KOPT-K1 (cell line): ENCODE results near the gene SLC18B1.
A peak's percentile ranks its signal among the peaks of the same experiment; 100 is the strongest.
"Not testable (repeated sequence)": the region's sequence is repeated elsewhere in the genome, so short reads cannot be mapped to it uniquely, and the experiment has no call there.

Source experiments
- H3K27ac ChIP-seq: fragments of 200-600 bp; sonication (generic); 2 replicates; pipeline ENCODE4 v1.5.1; 2016; ENCODE audit warnings: antibody characterized with exemption, mild to moderate bottlenecking, low read depth, low read length; ENCODE audit not compliant: poor library complexity, severe bottlenecking
- H3K36me3 ChIP-seq: fragments of 200-600 bp; sonication (generic); 2 replicates; pipeline ENCODE4 v1.5.1; 2017; ENCODE audit warnings: antibody characterized with exemption, mild to moderate bottlenecking, low read length, moderate library complexity; ENCODE audit not compliant: insufficient read depth
- H3K9me3 ChIP-seq: fragments of 200-600 bp; sonication (generic); 2 replicates; pipeline ENCODE4 v1.5.1; 2017; ENCODE audit warnings: antibody characterized with exemption, low read length, mild to moderate bottlenecking; ENCODE audit not compliant: insufficient read depth, poor library complexity, severe bottlenecking

Gene SLC18B1

DNA sequence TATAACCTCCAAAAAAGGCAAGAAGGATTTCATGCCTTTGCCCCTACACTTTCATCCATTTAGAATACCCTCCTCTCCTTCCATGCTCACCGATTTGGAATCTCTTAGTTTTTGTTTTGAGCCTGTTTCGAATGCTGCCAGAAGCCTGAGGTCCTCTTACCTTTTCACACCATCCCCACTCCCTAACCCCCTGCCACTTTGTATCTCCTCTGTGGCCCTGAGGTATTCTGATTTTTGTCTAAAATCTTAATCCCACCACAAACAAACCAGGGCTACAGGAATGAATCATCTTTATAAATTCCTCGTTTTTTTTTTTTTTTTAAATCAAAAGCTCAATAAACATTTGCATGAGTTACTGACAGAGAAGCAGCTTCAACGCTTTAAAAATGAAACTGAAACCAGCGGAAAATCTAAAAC, 14.3 kb upstream of the SLC18B1 start:
- Histone ChIP-seq H3K9me3 (no peaks in the 10 kb centered on the region), H3K36me3 (peaks cover 32% of the 10 kb centered on the region), H3K27ac (peak overlapping the region; percentile 91)

DNA sequence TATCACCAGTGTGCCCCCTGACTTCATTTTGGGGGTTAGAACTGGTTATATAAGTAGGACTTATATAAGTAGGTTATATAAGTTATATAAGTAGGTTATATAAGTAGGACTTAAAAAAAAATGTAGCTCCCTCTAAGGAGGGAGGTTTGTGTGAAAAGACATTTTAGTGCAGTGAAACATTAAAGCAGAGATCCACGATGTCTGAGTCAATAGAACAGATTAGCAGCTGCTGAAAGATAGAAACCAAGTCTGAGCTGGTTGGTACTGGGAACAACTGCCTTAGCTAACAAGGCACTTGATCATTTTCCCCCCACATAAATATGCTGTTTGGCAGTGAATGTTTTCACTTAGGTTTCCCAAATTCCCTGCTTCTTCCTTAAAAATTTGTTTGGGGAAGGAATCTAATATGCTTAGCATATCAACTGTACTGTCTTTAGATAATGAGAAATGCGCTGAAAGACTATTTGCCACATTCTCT, 13.9 kb upstream of the SLC18B1 start:
- peaks cover 27% of the 10 kb centered on the region for H3K36me3 ChIP-seq
- peak overlapping the region; percentile 91 for H3K27ac ChIP-seq

DNA sequence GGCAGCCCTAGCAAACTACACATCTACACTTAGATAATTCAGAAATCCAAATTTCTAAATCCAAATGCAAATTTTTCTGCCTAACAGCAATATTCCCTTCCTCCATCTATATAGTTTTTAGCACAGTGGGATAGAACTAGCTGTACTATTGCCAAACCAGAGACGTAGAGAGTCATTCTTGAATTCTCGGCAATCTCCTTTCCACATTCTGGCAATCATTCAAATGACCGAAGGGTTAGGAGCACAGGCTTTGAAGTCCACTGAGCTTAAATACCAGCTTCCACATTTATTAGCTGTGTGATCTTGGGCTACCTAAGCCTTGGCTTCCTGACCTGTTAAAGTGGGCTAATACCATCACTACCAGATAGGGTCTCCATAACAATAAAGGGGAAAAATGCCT, 12.8 kb upstream of the SLC18B1 start:
- Histone ChIP-seq H3K36me3 (peaks cover 17% of the 10 kb centered on the region), H3K9me3 (no peaks in the 10 kb centered on the region), H3K27ac (no peak overlapping the region)

More for the DNA sequence above, 13.9 kb upstream of the SLC18B1 start:
- no peaks in the 10 kb centered on the region for H3K9me3 ChIP-seq

DNA sequence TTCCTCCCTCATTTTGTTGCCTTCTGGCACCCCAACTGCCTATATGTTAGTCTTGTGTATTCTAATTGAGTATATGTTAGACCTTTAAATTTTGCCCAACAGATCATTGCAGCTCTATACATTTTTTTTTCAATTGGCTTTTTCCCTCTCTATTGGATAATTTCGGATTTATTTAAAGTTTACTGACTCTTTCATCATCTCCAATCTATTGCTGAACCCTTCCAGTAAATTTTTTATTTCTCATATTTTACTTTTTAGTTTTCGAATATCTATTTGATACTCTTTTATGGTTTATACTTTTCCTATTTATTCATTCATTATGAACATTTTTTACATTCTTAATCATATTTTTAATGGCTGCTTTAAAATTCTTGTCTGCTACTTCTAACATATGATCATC, 7.1 kb upstream of the SLC18B1 start:
- Histone ChIP-seq H3K9me3 (peaks cover 8% of the 10 kb centered on the region), H3K36me3 (no peaks in the 10 kb centered on the region), H3K27ac (no peak overlapping the region)

DNA sequence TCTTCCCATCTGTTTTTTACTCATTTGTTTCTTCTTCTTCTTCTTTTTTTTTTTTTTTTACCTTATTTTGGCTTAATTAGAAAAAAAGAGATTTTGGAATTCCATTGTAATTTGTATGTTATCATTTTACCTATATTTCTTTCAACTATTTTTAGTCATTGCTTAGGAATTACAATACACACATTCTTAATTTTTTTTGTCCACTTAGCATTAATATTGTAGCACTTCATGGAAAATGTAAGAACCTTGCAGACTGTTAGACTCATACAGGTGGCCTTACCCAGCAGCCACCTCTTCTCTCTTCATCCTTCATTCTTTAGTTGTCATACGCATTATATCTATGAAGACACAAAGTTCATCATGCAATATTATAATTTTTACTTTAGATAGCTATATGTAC, 5.8 kb upstream of the SLC18B1 start:
- Histone ChIP-seq H3K9me3 (peaks cover 8% of the 10 kb centered on the region), H3K27ac (no peak overlapping the region), H3K36me3 (no peaks in the 10 kb centered on the region)

DNA sequence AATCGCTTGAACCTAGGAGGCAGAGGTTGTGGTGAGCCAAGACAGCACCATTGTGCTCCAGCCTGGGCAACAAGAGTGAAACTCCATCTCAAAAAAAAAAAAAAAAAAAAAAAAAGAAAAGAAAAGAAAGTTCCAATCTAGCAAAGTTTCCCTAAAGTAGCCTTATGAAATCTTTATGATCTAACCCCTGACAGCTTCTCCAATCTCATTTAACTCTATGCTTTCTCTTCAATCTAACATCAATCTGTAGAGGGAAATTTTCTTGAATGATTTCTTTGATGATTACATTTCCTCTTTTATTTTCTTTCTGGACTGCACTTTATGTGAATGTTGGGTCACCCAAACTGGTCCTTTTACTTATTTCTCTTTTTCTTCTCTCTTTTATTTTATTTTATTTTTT, 2.2 kb upstream of the SLC18B1 start:
- Histone ChIP-seq H3K27ac (no peak overlapping the region), H3K9me3 (peaks cover 2% of the 10 kb centered on the region)

DNA sequence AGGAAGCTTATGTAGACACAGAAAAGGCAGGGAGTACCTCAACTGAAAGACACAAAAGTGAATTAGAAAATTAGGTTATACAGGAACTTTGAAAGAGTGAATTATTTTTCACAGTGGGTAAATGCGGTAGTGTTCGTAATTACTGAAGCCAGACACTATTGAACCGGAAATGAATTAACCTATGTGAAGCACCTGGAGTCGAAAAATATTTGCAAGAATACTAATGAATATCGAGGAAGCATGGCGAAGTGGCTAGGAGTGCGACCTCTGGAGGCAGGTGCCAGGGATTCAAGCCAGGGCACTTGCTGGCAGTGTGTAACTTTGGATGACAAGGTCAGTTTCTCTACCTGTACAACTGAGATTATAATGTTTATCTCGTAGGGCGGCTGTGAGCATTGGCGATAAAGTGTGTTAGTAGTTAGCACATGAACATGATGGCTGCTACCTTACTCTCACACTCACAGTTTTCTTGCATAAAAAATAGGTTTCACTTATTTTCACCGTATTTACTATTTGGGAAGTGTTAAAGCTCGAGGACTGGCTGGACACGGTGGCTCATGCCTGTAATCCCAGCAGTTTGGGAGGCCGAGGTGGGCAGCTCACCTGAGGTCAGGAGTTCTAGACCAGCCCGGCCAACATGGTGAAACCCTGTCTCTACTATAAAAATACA, 567 bp upstream of the SLC18B1 start:
- Histone ChIP-seq H3K36me3 (peaks cover 9% of the 10 kb centered on the region; the same call in 1 of the 2 replicates), H3K9me3 (no peaks in the 10 kb centered on the region), H3K27ac (no peak overlapping the region)

More for the DNA sequence above, 2.2 kb upstream of the SLC18B1 start:
- 0 out of 2 replicates have a peak, but pooled peaks cover 3% of the 10 kb centered on the region for H3K36me3 ChIP-seq

DNA sequence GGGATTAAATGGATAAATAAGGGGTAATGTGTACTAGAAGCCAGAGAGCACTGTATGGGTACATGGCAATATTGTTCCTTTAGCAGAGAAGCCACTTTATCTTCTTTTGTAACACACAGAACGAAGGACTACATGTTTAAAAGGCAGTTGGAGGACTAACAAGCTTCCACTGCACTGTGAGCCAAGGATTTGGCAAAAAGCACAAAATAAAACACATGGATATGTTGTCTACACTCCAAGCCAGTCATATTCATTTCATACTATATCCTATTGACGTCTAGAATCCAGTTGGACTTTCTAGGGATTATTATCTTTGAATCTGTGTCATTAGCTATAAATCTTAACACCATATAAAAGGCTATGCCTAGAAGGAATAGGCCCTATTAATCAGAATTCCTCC, 3.0 kb downstream of the SLC18B1 start:
- Histone ChIP-seq H3K27ac (no peak overlapping the region), H3K36me3 (peaks cover 9% of the 10 kb centered on the region; the same call in 1 of the 2 replicates)

DNA sequence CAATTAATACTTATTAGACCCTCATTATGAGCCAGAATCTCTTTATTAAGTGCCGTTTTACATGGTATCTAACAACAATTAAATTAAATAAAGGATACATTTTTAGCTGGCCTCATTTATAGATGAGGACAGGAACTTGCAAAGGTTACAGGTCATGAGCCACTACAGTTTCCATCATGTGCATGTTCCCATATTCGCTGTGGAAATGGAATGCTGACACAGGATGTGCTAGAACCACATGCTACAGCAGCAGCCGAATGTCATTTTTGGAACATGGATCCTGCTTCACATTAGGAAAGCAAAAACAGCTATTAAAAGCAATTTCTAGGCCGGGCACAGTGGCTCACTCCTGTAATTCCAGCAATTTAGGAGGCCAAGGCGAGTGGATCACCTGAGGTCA, 5.9 kb downstream of the SLC18B1 start:
- Histone ChIP-seq H3K27ac (no peak overlapping the region), H3K36me3 (peaks cover 15% of the 10 kb centered on the region; the same call in 1 of the 2 replicates)

More for the DNA sequence above, 3.0 kb downstream of the SLC18B1 start:
- H3K9me3 ChIP-seq, result no peaks in the 10 kb centered on the region

DNA sequence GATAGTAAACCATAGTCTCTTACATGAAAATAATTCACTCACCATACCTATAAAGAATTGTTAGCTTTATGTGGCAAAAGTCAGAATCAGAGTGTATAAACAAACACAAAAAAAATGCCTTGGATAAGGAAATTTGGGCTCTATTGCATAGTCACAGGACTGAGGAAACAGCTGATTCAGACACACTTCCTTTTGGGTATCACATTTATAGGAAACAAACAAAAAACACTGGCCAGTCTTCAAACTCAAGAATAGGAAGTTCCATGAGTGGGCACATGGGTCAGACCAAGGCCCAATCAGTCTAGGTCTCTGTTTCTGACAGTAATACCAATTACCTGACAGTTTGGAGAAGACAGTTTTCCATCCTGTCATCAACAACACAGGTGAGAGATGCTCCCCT, 8.0 kb downstream of the SLC18B1 start:
- Histone ChIP-seq H3K27ac (no peak overlapping the region), H3K9me3 (no peaks in the 10 kb centered on the region), H3K36me3 (peaks cover 9% of the 10 kb centered on the region; the same call in 1 of the 2 replicates)

More for the DNA sequence above, 5.9 kb downstream of the SLC18B1 start:
- H3K9me3 ChIP-seq, result no peaks in the 10 kb centered on the region

DNA sequence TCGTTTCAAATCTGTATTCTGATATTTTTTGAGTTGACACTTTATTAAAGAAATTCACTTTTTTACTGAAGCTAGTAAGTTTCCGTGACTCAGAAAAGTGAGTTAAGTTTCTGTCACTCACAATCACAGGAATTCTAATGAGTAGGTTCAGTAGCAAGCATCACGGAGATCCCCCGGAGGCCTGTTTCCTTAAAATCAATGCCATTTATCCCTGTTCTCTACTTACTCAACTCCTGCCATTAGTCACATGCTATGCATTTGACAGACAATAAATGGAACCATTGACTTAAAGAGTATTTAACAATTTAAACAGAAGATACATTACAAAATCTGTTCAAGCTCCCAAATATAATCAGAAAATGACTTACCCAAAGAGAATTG, 9.1 kb downstream of the SLC18B1 start:
- Histone ChIP-seq H3K9me3 (no peaks in the 10 kb centered on the region), H3K27ac (no peak overlapping the region), H3K36me3 (peaks cover 6% of the 10 kb centered on the region; the same call in 1 of the 2 replicates)

DNA sequence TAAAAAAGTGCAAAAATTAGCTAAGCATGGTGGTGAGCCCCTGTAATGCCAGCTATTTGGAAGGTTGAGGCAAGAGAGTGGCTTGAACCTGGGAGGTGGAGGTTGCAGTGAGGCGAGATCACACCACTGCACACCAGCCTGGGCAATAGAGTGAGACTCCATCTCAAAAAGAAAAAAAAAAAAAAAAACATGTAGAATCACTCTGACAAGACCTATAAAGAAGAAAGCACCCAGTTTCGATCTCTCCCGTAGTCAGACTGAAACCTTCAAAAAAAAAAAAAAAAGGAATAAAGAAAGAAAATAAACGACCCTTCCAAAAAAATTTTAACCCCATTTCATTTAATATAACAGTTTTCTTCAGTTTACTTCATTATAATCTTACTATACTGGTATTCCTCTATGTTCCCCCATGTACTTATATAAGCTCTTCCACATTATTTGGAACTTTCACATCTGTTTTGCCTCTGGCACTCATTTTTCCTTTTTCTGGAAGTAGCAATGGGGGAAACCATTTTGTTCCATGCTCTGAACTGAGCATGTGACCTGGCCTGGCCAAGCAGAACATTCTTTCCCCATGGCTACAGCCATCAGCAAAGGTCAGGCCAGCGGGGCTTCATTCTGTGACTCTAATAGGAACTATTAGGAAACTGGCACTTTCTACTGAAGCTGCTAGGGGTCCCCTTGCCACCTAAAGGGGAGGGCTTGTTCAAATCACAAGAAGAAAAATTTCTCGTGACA, 9.6 kb downstream of the SLC18B1 start:
- no peaks in the 10 kb centered on the region for H3K9me3 ChIP-seq
- no peak overlapping the region for H3K27ac ChIP-seq
- H3K36me3 ChIP-seq, result peaks cover 6% of the 10 kb centered on the region; the same call in 1 of the 2 replicates

DNA sequence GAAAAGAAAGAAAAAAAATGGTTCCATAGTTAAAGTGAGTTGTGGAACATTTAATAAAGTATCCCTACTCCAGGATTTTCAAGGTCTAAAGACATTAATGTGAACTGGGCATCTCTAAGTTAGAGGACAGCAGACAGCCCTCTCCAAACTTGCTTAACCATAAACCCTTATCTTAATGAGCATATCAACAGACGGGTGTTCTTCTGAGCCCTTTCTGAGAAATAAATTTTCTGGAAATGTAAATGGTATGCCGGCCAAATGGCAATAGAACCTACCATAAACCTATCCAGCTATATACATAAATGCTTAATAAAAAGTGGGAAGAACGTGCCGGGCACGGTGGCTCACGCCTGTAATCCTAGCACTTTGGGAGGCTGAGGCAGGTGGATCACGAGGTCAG, 12.5 kb downstream of the SLC18B1 start:
- no peak overlapping the region for H3K27ac ChIP-seq
- peaks cover 9% of the 10 kb centered on the region; the same call in 1 of the 2 replicates for H3K36me3 ChIP-seq
- no peaks in the 10 kb centered on the region for H3K9me3 ChIP-seq

DNA sequence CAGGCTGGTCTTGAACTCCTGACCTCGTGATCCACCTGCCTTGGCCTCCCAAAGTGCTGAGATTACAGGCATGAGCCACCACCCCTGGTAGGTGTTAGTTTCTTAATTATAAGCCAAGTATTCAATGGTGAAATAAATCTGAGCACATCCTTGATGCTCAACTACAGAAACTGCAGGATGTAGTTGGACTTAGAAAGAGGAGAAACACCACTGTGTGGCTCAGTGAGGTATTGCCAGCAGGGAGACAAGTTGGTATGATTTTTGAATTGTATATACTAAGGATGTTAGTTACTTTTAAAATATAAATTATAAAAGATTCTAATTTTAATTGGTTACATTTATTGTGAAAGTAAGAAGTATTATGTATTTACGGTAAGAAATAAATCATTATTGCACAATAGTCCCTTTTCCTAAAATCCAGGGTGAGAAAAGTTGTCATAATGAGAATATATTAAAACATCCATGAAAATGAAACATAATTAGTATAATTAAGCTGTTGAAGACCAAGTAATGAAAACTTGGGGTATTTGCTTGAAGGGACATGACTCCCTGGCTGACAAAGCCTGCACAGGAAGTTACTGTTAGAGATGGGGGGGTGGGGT, 17.6 kb downstream of the SLC18B1 start:
- H3K9me3 ChIP-seq, result no peaks in the 10 kb centered on the region
- no peak overlapping the region for H3K27ac ChIP-seq
- H3K36me3 ChIP-seq, result peaks cover 12% of the 10 kb centered on the region

DNA sequence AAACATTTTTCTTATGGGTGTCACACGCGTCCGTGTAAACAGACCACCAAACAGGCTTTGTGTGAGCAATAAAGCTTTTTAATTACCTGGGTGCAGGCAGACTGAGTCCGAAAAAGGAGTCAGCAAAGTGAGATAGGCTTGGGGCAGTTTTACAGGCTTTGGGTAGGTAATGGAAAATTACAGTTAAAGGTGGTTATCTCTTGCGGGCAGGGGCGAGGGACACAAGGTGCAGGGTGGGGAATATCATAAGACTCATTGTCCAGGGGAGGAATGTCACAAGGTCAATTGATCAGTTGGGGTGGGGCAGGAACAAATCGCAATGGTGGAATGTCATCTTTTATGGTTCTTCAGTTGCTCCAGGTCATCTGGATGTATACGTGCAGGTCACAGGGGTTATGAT, 20.6 kb downstream of the SLC18B1 start:
- H3K27ac ChIP-seq, result not testable (repeated sequence)
- H3K36me3 ChIP-seq, result peaks cover 13% of the 10 kb centered on the region

More for the DNA sequence above, 20.6 kb downstream of the SLC18B1 start:
- not testable (repeated sequence) for H3K9me3 ChIP-seq
